Activated CD8-positive, alpha-beta memory T cell treated with anti-CD3 and anti-CD28 coated beads, Interleukin-2, amount 50 U/mL, for 24 hours (primary cell): Measurements from ENCODE around the gene TBL3.
"Not testable (repeated sequence)": the region's sequence is repeated elsewhere in the genome, so short reads cannot be mapped to it uniquely, and the experiment has no call there.

ENCODE experiments used
- DNase-seq: peaks from one replicate; pipeline ENCODE4 v3.0.0-alpha.2; 2020; ENCODE audit errors: extremely low read depth

The TBL3 gene

GRCh38 chr16:1971796-1972489 lies at the start of gene TBL3:
Gene TBL3 (plus strand): TSS chr16:1972053. CDS start chr16:1972165, 112 bp downstream.
- peak; percentile 89 for DNase-seq

- DNase-seq: no peak
Observed at GRCh38 chr16:1922357-1922756, 49.5 kb upstream of the TBL3 start.

DNA sequence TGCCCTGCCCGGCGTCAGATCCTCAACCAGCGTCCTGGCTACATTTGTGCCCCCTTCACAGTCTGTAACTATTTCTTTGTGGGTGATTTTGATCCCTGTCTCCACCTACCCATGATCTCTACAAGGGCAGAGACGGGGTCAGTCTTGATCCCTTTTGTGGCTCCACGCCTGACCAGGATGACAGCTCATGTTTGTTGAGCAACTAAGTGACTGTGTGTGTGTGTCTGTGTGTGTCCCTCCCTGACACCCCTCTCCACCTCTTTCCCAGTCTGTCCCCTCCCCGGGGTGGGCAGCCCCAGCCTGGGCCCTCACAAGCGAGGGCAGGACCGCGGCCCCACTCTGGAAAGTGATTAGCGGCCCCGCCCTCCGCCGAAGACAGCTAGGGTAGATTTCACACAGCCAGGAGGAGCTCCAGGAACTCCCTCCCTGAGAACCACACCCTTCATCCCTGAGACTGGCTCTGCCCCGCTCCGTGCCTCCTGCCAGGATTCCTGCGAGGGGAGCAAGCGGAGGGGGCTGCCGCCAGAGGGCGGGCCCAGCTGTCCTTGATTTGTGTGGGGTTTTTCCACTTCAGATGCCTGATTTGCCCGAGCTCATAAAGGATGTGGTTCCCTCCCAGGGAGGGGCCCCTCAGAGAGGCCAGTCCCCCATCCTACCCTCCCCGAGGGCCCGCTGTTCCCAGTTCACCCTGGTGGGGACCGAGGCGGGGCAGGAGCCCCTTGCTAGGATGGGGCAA lies 48.4 kb upstream of the TBL3 start:
- no peak for DNase-seq

DNA sequence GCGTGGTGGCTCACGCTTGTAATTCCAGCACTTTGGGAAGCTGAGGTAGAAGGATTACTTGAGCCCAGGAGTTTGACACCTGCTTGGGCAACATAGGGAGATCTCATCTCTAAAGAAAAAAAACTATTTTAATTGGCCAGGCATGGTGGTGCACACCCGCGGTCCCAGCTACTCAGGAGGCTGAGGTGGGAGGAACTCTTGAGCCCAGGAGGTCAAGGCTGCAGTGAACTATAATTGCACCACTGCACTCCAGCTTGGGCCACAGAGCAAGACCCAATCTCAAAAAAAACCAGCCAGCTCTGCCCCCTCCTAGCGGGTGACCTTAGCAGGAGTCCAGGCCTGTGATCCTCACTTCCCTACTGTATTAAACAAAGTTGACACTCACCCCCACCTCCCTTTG lies 47.8 kb upstream of the TBL3 start:
- DNase-seq: no peak

GRCh38 chr16:1926271-1926670 lies 45.6 kb upstream of the TBL3 start:
- DNase-seq: no peak

GRCh38 chr16:1929105-1929504 lies 42.7 kb upstream of the TBL3 start:
- no peak for DNase-seq

DNA sequence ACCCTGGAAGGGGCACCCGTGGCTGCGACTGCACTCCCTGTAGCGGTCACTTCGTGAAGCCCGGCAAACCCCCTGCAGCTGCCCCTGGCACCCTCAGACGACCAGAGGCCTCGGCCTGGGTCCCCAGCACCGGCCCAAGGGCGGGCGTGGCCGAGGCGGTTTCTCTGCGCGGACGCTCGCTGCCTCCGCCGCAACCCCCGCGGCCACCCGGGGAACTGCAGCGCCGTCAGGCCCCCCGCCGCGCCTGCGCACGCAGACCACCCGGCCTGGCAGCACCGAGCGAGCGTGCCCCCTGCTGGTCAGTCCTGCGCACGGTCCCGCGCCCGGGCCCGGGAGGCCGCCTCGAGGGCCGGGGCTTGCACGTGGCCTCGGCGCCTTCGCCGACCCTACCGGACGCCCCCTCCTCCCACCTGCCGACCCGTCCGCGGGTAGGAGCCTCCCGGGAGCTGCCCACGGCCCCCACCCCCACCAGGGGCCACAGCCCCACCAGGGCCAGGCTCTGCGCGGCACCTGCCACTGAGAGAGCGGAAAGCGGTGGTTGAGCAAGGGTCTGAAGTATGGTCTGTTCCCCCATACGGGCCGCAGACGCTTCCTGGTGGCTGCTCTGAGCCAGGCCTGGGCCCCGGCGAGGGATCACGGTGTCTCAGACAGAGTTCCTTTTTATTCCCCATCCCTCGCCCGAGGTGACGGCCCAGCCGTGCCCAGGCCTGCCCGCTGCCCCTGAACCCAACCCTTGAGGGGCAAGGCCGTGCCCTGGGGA lies 42.1 kb upstream of the TBL3 start:
- DNase-seq: peak; percentile 68

- no peak for DNase-seq
Observed at GRCh38 chr16:1930338-1930720, 41.5 kb upstream of the TBL3 start.

DNA sequence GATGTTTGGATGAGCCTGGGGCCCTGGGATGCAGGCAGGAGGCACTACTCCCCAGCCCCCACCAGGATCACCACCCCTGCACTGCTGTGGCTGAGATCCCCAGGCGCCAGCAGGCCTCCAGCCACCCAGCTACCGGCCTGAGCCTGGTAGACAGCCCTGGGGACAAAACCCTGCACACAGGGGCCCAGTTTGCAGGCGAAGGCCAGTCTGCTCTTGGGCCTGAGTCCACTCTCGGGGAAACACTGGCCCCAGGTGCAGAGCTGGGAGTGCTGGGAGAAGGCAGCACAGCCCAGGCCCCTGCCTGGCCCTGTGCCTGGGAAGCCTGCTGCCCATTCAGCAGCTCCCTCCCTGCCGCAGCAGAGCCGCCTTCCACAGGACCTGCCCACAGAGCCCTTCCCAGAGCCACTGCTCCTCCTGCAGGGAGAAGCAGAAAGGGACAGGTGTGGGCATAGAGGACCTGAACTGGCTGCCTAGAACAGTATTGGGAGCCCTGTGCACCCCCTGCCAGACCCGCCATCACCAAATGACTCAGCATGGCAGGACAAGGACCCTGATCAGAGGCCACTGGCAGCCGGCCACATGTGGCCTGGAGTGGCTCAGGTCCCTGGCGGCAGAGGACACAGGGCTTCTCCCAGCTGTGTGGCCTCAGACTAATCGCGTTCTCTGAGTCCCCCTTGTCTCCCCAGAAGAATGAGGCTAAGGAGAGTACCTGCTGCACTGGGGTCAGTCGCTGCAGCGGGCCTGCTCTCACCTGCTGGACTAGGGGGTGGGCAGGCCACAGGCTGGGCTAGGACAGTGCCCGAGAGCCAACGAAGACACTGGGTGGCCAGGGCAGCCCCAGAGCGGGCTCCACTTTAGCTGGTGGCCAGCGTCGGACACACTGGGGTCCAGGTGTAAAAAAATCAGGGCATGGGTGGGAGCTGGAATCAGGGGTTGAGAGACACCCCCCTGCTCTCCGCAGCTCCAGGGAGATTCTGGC lies 39.5 kb upstream of the TBL3 start:
- DNase-seq: no peak

DNA sequence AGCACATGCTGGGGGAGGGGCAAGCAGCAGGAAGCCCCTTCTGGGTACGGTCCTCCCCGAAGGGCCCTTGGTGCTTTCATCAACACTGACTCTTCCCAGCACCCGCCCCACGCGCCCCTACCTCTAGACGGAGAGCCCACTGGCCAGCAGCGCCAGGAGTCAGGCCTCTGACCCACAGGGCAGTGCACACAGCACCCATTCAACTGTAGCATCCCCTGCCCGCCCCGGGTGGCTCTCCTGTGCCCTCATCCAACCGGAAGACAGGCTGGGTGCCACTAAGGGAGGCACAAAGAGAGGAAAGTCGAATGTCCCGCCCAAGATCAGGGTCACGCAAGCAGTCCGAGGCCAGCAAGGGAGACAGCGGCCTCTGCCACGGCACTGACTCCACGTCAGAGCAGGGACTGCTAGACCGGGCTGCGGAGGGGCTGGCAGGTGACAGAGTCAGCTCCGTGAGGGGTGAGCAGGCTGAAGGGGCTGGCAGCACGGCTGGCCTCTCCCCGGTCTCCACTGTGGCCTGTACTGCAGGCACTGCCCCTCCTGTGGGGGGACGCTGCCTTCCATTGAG lies 38.7 kb upstream of the TBL3 start:
- DNase-seq: no peak

DNA sequence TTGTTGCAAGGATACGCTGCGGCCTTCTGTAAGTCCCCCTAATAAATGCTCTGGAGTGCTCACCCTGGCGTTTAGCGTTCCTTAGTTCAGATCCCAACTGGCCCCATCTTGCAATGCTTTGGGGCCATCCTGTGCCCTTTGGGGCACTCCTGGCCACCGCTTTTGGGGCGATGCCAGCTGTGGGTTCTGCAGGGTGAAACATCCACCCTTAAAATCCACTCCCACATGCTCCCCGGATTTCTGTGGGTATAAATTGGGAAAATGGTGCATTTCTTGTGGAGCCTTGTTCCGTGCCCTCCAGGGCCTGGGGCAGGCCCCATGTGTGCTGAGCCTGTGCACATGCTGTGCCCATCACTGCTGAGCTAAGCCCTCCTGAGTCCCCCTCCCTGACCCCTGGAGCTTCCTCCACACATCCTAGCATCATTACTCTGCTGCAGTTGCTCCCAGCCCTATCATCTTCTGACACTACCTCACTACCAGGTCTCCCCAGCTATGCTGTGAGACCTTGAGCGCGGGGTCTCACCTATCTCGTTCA lies 34.8 kb upstream of the TBL3 start:
- DNase-seq: no peak

DNA sequence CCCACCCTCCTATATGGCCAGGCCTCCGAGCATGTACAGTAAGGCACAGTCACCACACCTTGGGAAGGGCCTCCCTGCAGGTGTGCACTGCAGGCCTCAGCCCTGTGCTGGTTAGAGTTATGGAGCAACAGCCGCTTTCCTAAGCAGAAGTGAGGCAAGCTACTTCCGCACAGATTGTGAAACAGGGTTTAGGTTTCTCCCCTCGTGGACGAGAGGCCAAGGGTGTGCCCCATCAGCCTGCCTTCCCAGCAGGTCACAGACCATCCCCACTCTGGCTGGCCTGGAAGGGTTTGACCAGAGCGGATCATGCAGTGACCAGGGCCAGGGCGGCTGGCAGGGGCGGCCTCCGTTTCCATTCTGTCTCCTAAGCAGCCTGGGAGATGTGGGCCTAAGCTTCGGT lies 33.5 kb upstream of the TBL3 start:
- no peak for DNase-seq

DNA sequence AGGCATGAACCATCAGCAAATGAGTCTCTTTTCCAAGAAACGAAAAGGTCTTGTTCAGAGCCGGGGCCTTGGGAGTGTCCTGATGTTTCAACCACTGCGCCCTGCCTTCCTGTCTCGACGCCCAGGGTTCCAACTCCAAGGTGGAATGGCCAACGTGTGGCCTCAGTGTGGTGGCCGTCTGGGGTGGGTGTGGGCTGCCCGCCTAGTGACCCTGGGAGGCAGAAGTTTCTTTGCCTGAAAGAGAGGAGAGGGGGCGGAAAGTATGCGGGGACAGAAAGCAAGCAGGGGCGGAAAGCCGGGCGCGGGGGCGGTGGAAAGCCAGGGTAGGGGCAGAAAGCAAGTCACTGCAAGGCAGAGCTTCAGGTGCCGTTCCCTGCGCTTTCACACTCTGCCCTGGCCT lies 32.9 kb upstream of the TBL3 start:
- no peak for DNase-seq

DNA sequence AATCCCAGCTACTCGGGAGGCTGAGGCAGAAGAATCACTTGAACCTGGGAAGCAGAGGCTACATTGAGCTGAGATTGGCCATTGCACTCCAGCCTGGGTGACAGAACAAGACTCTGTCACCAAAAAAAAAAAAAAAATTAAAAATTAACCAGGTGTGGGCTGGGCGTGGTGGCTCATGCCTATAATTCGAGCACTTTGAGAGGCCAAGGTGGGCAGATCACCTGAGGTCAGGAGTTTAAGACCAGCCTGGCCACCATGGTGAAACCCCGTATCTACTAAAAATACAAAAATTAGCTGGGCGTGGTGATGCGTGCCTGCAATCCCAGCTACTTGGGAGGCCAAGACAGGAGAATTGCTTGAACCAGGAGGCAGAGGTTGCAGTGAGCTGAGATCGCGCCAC lies 32.0 kb upstream of the TBL3 start:
- DNase-seq: not testable (repeated sequence)

DNA sequence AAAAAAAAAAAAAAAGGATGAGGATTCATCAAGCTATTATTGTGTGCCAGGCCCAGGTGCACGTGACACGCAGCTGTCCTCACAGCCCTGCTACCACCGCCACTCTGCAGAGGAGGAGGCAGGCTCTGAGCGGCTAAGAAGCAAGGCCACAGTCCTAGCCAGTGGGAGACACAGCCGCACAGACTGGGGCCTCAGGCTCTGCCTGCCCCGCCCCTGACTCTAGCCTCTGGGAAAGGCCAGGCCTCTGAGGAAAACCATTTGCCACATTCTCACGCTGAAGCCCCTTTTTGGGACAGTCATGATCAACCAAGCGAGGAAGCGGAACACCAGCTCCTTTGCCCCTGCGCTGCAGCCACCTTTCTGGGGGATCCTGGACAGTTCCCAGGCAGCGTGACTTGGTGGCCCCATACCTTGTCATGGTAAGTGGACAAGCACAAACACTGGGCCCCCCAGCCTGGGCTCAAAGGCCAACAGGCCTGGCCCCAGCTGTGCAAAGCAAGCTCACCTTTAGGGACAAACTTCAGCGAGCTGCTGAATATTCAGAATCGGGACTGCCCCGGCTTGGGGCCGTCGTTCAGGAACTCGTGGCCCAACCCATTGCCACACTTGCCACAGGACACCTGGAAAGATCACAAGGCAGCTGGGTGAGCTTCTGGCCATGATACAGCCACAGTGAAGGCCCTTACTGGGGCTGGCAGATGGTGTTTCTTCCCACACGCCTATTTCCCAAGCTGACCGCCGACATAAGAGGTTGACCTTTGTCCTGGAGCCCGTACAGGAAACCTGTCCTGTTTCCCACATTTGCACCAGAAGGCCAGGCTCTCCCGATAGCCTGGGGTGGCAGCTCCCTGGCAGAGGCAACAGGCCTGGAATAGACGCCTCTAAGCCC lies 31.3 kb upstream of the TBL3 start:
- DNase-seq: no peak

DNA sequence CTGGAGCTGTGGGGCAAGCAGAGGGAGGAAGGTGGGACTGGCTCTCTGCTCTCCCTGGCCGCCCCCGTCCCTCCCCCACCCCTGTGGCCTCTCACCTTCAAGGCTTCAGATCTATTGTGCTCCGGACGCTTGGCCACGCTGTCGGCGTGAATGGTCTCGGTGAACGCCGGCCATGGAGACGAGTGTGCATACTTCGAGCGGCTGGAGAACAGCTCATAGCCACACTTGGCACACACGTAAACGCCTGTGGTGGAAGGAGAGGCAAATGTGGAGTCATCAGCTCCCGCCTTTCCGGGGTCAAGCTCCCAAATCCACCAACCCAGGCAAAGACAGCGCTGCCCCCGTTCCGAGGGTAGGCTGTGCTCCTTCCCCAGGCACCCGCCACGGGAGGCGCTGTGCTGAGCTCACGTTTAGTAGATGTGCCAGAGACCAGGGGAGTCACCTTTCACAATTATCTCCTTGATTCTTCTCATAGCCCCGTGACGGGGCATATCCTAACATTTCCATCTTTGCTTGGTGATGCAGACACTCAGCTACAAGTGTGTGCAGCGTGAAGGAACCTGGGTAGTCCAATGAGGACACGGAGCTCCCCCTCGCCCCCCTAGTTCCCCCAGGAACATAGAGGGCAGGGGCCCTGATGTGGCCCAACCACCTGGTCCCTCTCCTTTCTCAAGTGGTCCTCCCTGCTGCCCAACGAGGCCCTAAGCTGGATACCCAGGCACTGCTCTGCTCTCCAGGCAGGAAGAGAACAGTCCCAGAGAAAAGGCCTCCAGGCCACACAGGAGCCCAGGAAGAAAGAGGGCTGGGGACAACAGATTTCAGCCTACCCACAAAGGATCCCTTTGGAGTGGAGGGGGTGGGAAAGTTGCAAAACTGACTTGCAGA lies 30.4 kb upstream of the TBL3 start:
- DNase-seq: no peak

GRCh38 chr16:1942047-1942809 lies 29.6 kb upstream of the TBL3 start:
- DNase-seq: no peak
